Loucy (cell line): ENCODE measurements around the gene SHC1.

Source experiments
- EZH2phosphoT487 ChIP-seq: fragments of 200-600 bp; IDR thresholded peaks from 2 replicates; pipeline ENCODE4 v1.6.1; 2018; ENCODE audit warnings: antibody characterized with exemption, mild to moderate bottlenecking, moderate library complexity, borderline replicate concordance
- TF ChIP-seq, protein P1 (sequence below): fragments of 200-600 bp; sonication (generic); conservative IDR thresholded peaks from 2 replicates; pipeline ENCODE4 v1.5.1; 2014; ENCODE audit warnings: mild to moderate bottlenecking, antibody characterized with exemption, low read length

GRCh38 chr1:154964359-154964758 lies 6.2 kb downstream of the SHC1 start:
- TF ChIP-seq, protein P1, sequence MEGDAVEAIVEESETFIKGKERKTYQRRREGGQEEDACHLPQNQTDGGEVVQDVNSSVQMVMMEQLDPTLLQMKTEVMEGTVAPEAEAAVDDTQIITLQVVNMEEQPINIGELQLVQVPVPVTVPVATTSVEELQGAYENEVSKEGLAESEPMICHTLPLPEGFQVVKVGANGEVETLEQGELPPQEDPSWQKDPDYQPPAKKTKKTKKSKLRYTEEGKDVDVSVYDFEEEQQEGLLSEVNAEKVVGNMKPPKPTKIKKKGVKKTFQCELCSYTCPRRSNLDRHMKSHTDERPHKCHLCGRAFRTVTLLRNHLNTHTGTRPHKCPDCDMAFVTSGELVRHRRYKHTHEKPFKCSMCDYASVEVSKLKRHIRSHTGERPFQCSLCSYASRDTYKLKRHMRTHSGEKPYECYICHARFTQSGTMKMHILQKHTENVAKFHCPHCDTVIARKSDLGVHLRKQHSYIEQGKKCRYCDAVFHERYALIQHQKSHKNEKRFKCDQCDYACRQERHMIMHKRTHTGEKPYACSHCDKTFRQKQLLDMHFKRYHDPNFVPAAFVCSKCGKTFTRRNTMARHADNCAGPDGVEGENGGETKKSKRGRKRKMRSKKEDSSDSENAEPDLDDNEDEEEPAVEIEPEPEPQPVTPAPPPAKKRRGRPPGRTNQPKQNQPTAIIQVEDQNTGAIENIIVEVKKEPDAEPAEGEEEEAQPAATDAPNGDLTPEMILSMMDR = no peak
- TF ChIP-seq EZH2phosphoT487 = no peak
